Esophagus squamous epithelium (tissue), 4 donors: ENCODE measurements around the gene EVI5.

ENCODE experiments used
- POLR2A ChIP-seq, 4 donors: fragments of 450-650 bp; IDR thresholded peaks; one replicate each; pipeline ENCODE4 v1.6.1; 2017; ENCODE audit warnings: antibody characterized with exemption in 4 of 4, mild to moderate bottlenecking in 4 of 4, moderate library complexity in 3 of 4
- TF ChIP-seq, protein P1 (sequence below), 6 experiments: fragments of 450-650 bp in 4 of 6; fragments of 200-600 bp in 2 of 6; sonication (generic) in 2 of 6; IDR thresholded peaks; one replicate each; pipeline ENCODE4 v1.5.1; 2016 to 2019; ENCODE audit warnings: antibody characterized with exemption in 6 of 6, mild to moderate bottlenecking in 4 of 6, moderate library complexity in 4 of 6

DNA sequence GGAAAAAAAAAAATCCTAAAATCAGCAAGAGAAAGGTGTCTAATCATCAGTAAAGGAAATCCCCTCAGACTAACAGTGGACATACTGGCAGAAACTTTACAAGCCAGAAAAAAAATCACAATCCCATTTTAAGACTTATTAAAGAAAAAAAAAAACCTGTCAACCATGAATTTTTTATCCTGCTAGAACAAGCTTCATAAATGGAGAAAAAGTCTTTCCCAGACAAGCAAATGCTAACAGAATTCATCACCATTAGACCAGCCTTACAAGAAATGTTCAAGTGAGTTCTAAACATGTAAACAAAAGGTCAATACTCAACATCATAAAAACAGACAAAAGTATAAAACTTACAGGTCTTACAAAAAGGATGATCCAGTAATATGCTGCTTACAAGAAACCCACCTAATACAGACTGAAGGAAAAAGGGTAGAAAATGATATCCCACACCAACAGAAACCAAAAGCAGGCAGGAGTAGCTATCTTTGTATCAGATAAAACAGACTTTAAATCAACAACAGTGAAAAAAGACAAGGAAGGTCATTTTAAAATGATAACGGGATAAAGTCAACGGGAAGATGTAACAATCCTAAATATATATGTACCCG is 129.6 kb downstream of the EVI5 start:
- TF ChIP-seq, protein P1, sequence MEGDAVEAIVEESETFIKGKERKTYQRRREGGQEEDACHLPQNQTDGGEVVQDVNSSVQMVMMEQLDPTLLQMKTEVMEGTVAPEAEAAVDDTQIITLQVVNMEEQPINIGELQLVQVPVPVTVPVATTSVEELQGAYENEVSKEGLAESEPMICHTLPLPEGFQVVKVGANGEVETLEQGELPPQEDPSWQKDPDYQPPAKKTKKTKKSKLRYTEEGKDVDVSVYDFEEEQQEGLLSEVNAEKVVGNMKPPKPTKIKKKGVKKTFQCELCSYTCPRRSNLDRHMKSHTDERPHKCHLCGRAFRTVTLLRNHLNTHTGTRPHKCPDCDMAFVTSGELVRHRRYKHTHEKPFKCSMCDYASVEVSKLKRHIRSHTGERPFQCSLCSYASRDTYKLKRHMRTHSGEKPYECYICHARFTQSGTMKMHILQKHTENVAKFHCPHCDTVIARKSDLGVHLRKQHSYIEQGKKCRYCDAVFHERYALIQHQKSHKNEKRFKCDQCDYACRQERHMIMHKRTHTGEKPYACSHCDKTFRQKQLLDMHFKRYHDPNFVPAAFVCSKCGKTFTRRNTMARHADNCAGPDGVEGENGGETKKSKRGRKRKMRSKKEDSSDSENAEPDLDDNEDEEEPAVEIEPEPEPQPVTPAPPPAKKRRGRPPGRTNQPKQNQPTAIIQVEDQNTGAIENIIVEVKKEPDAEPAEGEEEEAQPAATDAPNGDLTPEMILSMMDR (IDR thresholded peaks at IDR 0.05) = no peak
- TF ChIP-seq POLR2A (IDR thresholded peaks at IDR 0.05) = no peak
